NCI-H1417 treated with DMSO at 0.1 percent for 48 hours (cell line): ENCODE results near the gene WDR47.
"Not testable (repeated sequence)": the region's sequence is repeated elsewhere in the genome, so short reads cannot be mapped to it uniquely, and the experiment has no call there.

Experiments
- DNase-seq: peaks from one replicate; lab custom pipeline; 2025; lab: John Stamatoyannopoulos, UW

The WDR47 gene

GRCh38 chr1:108962681-108963051, 79.2 kb downstream of the WDR47 start:
- no peak for DNase-seq

- no peak for DNase-seq
Observed at GRCh38 chr1:108961752-108962486, 80.0 kb downstream of the WDR47 start.

GRCh38 chr1:108961198-108961597, 80.7 kb downstream of the WDR47 start:
- no peak for DNase-seq

- no peak for DNase-seq
Observed at GRCh38 chr1:108960719-108961118, 81.2 kb downstream of the WDR47 start.

GRCh38 chr1:108957888-108958287, 84.0 kb downstream of the WDR47 start:
- no peak for DNase-seq

GRCh38 chr1:108955881-108956280, 86.0 kb downstream of the WDR47 start:
- no peak for DNase-seq

GRCh38 chr1:108955111-108955510, 86.8 kb downstream of the WDR47 start:
- DNase-seq = no peak

- no peak for DNase-seq
Observed at GRCh38 chr1:108953452-108953851, 88.5 kb downstream of the WDR47 start.

GRCh38 chr1:108951242-108951641, 90.7 kb downstream of the WDR47 start:
- no peak for DNase-seq

GRCh38 chr1:108949044-108949443, 92.9 kb downstream of the WDR47 start:
- DNase-seq = no peak

GRCh38 chr1:108947871-108948525, 93.9 kb downstream of the WDR47 start:
- DNase-seq = no peak

- DNase-seq = no peak
Observed at GRCh38 chr1:108936170-108936569, 105.7 kb downstream of the WDR47 start.

GRCh38 chr1:108933944-108934343, 108.0 kb downstream of the WDR47 start:
- no peak for DNase-seq

- not testable (repeated sequence) for DNase-seq
Observed at GRCh38 chr1:108927565-108927964, 114.3 kb downstream of the WDR47 start.

- no peak for DNase-seq
Observed at GRCh38 chr1:108925920-108926319, 116.0 kb downstream of the WDR47 start.
